ENCODE results near the gene GALT.

DNA sequence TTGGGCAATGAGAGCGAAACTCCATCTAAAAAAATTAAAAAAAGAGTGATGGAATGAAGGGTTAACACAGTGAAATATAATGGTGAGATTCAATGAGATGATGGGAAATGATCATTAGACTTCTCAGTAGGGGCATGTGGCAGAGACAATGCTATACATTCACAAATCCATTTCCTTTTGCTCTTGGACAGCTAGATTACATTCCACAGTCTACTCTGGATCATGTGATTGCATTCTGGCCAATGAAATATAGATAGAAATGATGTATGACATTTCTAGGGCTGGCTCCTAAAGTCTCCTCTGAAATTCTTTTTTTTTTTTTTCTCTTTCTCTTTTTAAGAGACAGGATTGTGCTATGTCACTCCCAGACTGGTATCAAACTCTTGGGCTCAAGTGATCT is 3.8 kb upstream of the GALT start:
- TF ChIP-seq, protein P1, sequence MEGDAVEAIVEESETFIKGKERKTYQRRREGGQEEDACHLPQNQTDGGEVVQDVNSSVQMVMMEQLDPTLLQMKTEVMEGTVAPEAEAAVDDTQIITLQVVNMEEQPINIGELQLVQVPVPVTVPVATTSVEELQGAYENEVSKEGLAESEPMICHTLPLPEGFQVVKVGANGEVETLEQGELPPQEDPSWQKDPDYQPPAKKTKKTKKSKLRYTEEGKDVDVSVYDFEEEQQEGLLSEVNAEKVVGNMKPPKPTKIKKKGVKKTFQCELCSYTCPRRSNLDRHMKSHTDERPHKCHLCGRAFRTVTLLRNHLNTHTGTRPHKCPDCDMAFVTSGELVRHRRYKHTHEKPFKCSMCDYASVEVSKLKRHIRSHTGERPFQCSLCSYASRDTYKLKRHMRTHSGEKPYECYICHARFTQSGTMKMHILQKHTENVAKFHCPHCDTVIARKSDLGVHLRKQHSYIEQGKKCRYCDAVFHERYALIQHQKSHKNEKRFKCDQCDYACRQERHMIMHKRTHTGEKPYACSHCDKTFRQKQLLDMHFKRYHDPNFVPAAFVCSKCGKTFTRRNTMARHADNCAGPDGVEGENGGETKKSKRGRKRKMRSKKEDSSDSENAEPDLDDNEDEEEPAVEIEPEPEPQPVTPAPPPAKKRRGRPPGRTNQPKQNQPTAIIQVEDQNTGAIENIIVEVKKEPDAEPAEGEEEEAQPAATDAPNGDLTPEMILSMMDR (conservative IDR thresholded peaks at IDR 0.05; ENCODE audit: low read depth, low read length) = no peak
- no peak for TF ChIP-seq EZH2 (IDR thresholded peaks at IDR 0.05; ENCODE audit: borderline replicate concordance, low read depth, low read length, poor library complexity, severe bottlenecking)

All from A673 (cell line).